Measurements from ENCODE around the gene RELN. TPM values are rescaled to one million over a fixed set of nuclear protein-coding genes. Genes with fewer than 3 reads are reported as not detected.

The RELN gene
- total and polyA plus RNA-seq, 9 of the 15 experiments (the other 6 are each of a cell fraction or from before 2014, with no cell fraction given): 12.9 to 43.2 (median 18.1) TPM

GRCh38 chr7:103649052-103649451, 340.4 kb downstream of the RELN start:
- FAIRE-seq: no peak
- Histone ChIP-seq H3K9me1 (ENCODE audit: control insufficient read depth, insufficient read depth, low read length) (no peaks in the 10 kb centered on the region), H3K79me2 (ENCODE audit: control insufficient read depth, insufficient read depth, low read length) (no peaks in the 10 kb centered on the region), H3K9me3 (replicated peaks; ENCODE audit: control insufficient read depth, insufficient read depth, low read depth, low read length) (peaks cover 11% of the 10 kb centered on the region), H3K9ac (ENCODE audit: insufficient read depth in 1 of 2, low read depth in 2 of 2, low read length in 2 of 2) (no peak overlapping the region), H3K4me1 (replicated peaks in 1 of 2; ENCODE audit: control insufficient read depth in 2 of 2, insufficient read depth in 2 of 2, low read length in 2 of 2) (no peaks in the 10 kb centered on the region), H3K27ac (ENCODE audit: extremely low read depth, low read depth, low read length) (no peak overlapping the region), H2AFZ (ENCODE audit: low read depth, low read length) (no peak overlapping the region), H3K4me3 (no peak overlapping the region), H4K20me1 (replicated peaks; ENCODE audit: control insufficient read depth, insufficient read depth, low read length) (no peaks in the 10 kb centered on the region), H3K4me2 (ENCODE audit: insufficient read depth, low read length) (no peak overlapping the region), H3K27me3 (ENCODE audit: control insufficient read depth in 2 of 2, insufficient read depth in 2 of 2, low read length in 2 of 2) (no peaks in the 10 kb centered on the region), H3K36me3 (ENCODE audit: control insufficient read depth, insufficient read depth, low read length) (peaks cover 29% of the 10 kb centered on the region)
- WGBS (ENCODE audit: insufficient coverage, low coverage, missing lambda C conversion rate): 63% methylated on average over 2 of the region's 2 CpGs
- no peak for ATAC-seq
- no peak for DNase-seq (ENCODE audit: extremely low read depth in 1 of 4, low spot score in 3 of 4)
- in situ Hi-C loops (cut with MboI) (no loop called here), intact Hi-C loops (cut with micrococcal nuclease) (no loop called here)
- no peak for TF ChIP-seq HNRNPLL (IDR thresholded peaks at IDR 0.05; ENCODE audit: low read depth, low read length, poor library complexity, severe bottlenecking)
- peak; percentile 95 for TF ChIP-seq ZNF146 (CRISPR knock-in tag; IDR thresholded peaks at IDR 0.05; ENCODE audit: unreplicated experiment)
- TF ChIP-seq PHF20 (IDR thresholded peaks at IDR 0.05; ENCODE audit: partially characterized antibody): peak; percentile 36
- TF ChIP-seq HSF4 (CRISPR knock-in tag; IDR thresholded peaks at IDR 0.05; ENCODE audit: borderline replicate concordance): no peak
- TF ChIP-seq RBM25 (IDR thresholded peaks at IDR 0.05; ENCODE audit: low read depth, low read length, severe bottlenecking): peak; percentile 86
- TF ChIP-seq KDM1A (IDR thresholded peaks at IDR 0.05): peak; percentile 47 to 60
- peak; percentile 82 for TF ChIP-seq BCOR (IDR thresholded peaks at IDR 0.05)
- no peak for TF ChIP-seq TEAD4 (IDR thresholded peaks at IDR 0.05; ENCODE audit: low read length)
- TF ChIP-seq TEAD4 (CRISPR knock-in tag; IDR thresholded peaks at IDR 0.05; ENCODE audit: borderline replicate concordance): no peak
- no peak for TF ChIP-seq ARHGAP35 (IDR thresholded peaks at IDR 0.05; ENCODE audit: partially characterized antibody)
- TF ChIP-seq EHMT2 (IDR thresholded peaks at IDR 0.05): no peak
- TF ChIP-seq PURB (CRISPR knock-in tag; IDR thresholded peaks at IDR 0.05; ENCODE audit: low read depth): no peak
- no peak for TF ChIP-seq KHSRP (IDR thresholded peaks at IDR 0.05)
- TF ChIP-seq JUNB (CRISPR knock-in tag; conservative IDR thresholded peaks at IDR 0.05): no peak
- TF ChIP-seq CBX3 (IDR thresholded peaks at IDR 0.05; ENCODE audit: borderline replicate concordance in 1 of 2, low read length in 2 of 2): peak in 1 of 2 experiments; percentile 64; a peak in 1 of 3 replicates
- POLR2A ChIA-PET: no interaction called here
- CTCF ChIA-PET (ENCODE audit: low intra/inter-chr PET ratio): no interaction called here
- BruUV-seq (replicated peaks): no TSS peak
